ENCODE results near the gene KRT6B. TPM values are rescaled to one million over a fixed set of nuclear protein-coding genes. Genes with fewer than 3 reads are reported as not detected.
"Not testable (repeated sequence)": the region's sequence is repeated elsewhere in the genome, so short reads cannot be mapped to it uniquely, and the experiment has no call there.

The KRT6B gene
- total RNA-seq, 1 donor from 2014 or later: 0.36 TPM

- DNase-seq (ENCODE audit: low spot score): no peak
Observed at GRCh38 chr12:52469853-52470252, 17.9 kb upstream of the KRT6B start.

- DNase-seq (ENCODE audit: low spot score): no peak
Observed at GRCh38 chr12:52464897-52465296, 13.0 kb upstream of the KRT6B start.

DNA sequence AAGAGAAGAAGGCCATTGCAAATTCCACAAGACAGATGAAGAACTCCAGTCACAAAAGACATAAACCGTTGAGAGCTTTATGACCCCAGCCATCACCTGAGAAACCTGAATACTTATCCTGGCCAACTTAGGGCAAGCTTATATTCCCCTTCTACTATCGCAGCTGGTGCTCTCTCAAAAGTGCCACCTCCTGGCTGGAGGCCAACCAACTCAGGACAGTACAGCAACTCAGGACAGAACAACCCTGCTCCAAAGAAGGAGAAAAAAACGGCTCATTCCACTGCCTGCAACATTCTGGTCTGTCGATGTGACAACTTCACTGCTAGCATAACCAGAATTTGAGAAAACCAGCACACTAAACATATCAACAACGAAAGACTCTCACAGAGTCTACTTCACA lies 9.7 kb upstream of the KRT6B start:
- no peak for DNase-seq (ENCODE audit: low spot score)

DNA sequence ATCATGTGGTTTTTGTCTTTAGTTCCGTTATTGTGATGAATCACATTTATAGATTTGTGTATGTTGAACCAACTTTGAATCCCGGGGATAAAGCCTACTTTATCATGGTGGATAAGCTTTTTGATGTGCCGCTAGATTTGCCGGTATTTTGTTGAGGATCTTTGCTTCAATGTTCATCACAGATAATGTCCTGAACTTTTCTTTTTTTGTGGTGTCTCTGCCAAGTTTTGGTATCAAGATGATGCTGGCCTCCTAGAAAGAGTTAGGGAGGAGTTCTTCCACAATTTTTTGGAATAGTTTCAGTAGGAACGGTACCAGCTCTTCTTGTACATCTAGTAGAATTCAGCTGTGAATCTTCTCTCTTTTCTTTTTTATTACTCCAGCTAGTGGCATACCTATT lies 6.9 kb upstream of the KRT6B start:
- DNase-seq (ENCODE audit: low spot score): no peak

DNA sequence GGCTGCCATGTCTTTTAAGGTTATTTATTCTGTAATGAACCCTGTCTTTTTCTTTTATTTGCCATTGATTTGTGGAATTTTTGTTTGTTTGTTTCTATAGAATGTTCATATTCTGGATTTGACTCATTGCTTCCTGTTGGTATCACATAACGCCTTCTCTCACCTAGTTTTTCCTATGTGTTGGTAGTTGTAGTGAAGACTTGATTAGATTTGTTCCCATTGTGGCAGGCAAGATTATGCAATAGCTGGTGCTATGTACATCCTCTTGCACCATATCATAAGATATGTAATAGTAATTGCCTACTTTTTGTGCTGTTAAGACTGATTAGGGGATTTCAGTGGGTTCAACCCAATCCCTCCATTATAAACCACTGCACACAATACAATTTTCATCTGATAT lies 3.9 kb upstream of the KRT6B start:
- DNase-seq (ENCODE audit: low spot score): no peak

DNA sequence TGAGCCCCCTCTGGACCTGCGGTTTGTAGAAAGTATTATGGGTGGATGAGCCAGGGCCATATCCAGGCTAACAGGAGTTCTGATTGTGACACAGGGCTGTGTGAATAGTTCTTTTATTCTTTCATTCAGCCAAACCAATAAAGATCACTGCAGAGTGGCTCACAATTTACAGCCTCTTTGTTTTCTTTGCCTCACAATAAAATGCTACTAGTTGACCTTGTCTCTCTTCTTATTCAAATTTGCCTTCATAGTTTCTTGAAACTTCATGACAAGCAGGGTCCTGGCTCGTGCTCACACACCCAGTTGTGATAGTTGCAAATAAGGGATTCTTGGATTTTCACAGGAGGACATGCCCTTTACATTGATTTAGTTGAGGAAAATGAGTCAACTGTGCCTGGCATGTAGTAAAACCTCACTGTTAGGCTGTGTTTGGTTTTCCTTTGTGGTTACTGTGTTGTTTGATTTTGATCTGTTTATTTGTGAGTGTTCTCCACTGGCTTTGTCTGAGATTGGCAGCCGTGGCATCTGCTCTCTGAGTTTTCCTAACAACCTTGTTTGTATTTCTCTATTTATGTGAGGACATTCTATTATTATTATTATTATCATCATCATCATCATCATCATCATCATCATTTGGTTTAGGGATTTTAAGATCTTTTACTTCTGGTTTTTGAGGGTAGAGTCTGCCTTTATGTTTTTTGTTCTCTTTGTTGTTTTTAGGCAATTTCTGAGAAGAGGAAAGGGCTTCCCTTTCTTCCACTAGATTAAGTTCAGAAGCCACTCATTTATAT lies 2.7 kb upstream of the KRT6B start:
- DNase-seq (ENCODE audit: low spot score): no peak

DNA sequence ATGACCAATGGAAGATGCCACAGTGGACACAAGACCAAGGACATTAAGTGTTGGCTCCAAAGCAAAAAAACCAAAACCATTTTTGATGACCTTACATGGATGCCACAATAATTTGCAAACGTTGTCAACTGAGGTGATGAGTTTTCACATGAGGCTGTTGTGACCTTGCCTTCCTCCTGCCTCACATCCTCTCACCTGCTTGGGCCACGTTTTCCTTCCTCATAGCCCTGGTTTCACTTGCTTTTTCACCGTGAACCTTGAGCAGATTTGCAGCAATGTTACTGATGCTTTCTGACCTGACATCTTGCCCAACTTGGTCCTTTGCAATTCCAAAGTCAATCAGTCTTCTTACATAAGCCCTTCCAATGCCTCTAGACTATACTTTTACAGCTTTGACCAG lies 3.7 kb downstream of the KRT6B start:
- DNase-seq (ENCODE audit: low spot score): no peak

DNA sequence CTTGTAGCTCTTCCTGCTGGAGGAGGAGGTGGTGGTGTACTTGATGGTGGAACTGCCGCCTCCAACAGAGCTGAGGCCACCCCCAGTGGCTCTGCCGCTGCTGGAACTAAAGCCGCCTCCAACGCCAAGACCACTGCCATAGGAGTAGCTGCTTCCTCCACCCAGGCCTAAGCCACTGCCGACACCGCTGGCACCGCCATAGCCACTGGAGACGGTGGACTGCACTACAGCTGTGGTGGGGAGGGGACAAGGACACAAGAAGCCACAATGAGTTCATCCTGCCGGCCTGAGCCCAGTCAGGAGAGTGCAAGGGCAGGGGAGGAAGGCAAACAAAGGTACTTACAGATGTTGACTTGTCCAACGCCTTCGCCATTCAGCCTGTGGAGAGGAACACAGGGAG lies 4.8 kb downstream of the KRT6B start:
- not testable (repeated sequence) for DNase-seq (ENCODE audit: low spot score)

DNA sequence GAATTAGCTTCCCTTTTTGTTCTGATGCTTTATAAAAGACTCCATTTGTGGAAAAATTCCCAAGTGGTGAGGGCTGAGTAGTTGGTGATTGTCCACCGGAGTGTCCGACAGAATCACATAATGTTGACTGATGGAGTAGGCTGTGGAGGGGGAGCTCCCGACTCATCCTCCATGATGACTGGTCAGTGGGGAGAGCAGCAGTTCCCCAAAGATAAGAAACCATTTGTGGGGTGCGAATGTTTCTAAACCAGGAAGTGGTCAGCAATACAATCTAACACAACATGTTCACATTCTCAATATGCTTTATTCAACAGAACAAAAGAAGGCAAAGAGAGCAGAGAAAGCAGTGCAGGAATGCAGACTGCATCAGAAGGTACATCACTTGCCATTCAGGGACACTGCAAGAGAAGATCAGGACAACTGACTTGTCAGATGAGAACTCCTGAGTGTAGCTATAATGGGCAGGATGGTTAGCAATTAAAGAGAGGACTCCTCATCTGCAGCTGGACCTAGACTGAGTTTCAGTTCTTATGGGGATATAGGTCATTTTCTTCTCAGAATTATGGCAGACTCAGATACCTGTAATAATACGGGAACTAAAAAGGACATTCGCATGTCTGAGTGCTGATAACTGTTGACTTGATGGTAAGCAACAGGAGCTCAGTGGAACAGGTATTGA lies 5.4 kb downstream of the KRT6B start:
- no peak for DNase-seq (ENCODE audit: low spot score)

DNA sequence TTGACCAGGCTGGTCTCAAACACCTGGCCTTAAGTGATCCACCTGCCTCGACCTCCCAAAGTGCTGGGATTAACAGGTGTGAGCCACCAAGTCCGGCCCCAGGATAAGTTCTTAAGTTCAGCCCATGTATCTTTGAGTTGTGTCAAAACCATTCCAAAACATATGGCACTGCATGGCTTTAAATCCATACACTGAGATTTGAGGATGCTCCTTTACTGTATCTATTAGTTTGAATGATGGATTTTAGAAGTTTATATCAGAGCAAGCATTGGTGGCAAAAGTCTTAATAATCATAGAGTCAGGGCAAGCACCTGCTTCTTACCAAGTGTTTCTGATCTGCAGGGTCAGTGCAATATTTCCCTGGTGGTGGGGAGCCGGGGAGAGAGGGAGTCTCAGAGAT lies 6.1 kb downstream of the KRT6B start:
- DNase-seq (ENCODE audit: low spot score): no peak

- no peak for DNase-seq (ENCODE audit: low spot score)
Observed at GRCh38 chr12:52444647-52445595, 7.0 kb downstream of the KRT6B start.

- DNase-seq (ENCODE audit: low spot score): no peak
Observed at GRCh38 chr12:52443966-52444365, 8.0 kb downstream of the KRT6B start.

DNA sequence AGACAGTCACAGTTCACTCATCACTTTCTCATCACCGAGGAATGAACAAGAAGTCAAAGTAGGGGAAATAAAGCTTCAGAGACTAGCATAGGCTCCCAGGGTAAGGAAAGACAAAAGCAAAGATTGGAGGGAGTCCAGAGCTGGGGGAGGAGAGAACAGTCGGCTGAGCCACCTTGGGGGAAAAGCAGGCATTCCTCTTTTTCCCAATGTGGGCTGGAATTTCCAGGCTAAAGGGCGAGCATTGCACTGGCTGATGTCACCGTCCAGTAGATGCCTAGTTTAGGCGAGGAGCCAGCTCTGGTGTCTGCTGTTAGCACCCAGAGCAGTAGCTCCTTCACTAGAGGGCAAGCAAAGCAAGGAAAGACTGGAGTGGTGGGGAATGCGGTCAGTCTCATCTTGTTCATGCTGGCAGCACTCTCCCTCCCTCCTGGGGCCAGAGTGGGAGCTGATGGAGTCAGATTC lies 9.3 kb downstream of the KRT6B start:
- no peak for DNase-seq (ENCODE audit: low spot score)

DNA sequence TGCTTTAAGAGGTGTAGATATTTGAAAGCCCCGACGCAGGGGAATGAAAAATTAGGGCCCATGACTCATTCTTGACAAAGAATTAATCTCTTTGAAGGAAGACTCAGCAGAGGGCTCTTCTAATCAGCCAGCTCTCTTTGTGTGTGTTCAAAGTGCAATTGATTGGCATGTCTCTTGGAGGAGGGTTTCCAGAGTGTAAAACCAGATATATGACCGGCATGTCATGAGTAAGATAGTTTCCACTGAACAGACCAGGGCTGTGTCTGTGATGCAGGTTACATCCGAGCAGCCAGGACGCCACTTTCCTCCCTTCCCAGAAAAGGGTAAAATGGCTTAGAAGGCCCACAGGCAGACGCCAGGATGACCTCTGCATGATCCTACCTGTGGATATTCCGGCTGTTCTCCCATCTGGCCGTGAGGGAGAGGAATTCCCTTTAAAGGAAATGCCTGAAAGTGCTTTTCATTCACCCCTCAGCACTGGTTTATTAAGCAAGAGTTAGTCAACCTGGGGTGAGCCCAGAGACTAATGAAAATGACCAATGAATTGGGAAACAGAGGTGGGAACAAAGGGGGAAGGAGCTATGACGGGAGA lies 10.5 kb downstream of the KRT6B start:
- DNase-seq (ENCODE audit: low spot score): no peak

DNA sequence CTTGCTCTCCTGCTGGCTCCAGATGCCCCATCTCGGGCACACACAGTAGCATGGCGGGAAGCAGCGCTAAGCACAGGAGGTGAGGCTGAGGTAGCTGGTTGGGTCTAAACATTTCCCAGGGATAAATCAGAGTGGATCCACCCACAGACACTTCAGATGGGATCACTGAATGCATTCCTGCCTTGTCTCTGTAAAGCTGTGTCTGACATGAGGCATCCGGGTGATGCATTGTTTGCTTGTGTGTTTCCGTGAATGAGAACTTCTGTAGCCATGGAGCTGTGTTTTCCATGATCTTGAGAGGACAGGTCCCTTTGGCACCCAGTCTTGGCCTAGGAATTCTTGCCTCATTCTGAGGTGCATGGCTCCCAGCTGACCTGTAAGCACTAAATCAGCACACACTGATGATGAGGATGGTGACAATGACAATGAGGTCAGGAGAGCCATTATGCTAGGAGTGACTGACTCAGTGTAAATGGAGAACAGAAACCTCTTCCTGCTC lies 11.1 kb downstream of the KRT6B start:
- no peak for DNase-seq (ENCODE audit: low spot score)

- DNase-seq (ENCODE audit: low spot score): no peak
Observed at GRCh38 chr12:52439845-52440244, 12.1 kb downstream of the KRT6B start.

DNA sequence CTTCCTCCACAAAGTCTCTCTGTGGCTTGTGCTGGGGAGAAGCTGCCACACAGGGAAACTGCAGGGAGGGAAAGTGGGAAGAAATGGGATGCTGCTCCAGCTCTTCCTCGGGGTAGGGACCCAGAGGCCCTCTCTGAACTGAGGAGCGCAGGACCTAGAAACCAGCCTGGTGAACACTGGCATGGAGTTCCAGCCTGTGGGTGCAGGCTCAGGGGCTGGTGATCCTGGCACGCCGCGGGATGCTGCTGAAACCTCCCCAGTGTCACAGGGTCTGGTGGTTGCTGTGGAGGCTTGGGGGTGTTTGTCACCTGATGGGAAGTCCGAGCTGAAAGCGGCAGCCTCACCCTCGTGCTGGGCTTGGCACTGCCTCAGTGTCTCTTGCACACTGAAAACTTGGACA lies 12.5 kb downstream of the KRT6B start:
- DNase-seq (ENCODE audit: low spot score): no peak

GRCh38 chr12:52438305-52439301 lies 13.3 kb downstream of the KRT6B start:
- DNase-seq (ENCODE audit: low spot score): no peak

- no peak for DNase-seq (ENCODE audit: low spot score)
Observed at GRCh38 chr12:52437508-52437907, 14.4 kb downstream of the KRT6B start.

- no peak for DNase-seq (ENCODE audit: low spot score)
Observed at GRCh38 chr12:52436828-52437474, 15.0 kb downstream of the KRT6B start.
